EH (cell line): ENCODE measurements around the gene TUBB3.
"Not testable (repeated sequence)": the region's sequence is repeated elsewhere in the genome, so short reads cannot be mapped to it uniquely, and the experiment has no call there.

ENCODE experiments used
- DNase-seq: peaks from one replicate; pipeline ENCODE4 v3.0.0-alpha.2; 2015; ENCODE audit warnings: low read depth

TUBB3 gene

DNA sequence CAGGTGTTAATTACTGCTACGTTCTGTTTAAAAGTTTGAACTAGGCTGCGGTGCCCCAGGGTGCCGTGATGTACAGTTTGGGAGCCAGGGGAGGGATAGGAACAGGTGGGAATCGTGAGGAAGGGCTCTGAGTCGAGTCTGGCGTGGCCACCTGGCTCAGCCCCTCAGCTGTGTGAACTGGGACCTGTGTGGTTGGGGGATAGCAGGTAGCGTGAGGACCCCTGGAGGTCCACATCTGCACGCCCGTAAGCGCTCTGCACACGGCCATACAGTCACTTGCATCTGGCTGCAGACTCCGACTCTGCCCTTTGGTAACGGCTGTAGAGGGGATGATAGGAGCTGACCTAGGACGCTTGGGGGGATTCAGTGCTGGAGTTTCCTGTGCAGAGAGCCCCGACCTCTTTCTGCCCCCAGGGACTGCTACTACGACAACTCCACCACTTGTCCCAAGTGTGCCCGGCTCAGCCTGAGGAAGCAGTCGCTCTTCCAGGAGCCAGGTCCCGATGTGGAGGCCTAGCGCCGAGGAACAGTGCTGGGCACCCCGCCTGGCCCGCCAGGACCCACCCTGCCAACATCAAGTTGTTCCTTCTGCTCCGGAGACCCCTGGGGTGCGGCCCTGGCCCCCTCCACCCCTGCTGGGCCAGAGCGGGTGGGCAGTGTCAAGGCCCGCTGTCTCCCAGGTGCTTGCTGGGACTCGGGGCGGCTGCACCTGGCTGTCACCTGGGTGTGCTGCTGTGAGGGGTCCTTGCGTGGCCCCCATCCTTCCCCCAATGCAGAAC is 42.5 kb downstream of the TUBB3 start:
- no peak for DNase-seq

- DNase-seq: no peak
These were observed 43.6 kb downstream of the TUBB3 start for GRCh38 chr16:89966756-89967155.

GRCh38 chr16:89967436-89967835 is 44.3 kb downstream of the TUBB3 start:
- not testable (repeated sequence) for DNase-seq

DNA sequence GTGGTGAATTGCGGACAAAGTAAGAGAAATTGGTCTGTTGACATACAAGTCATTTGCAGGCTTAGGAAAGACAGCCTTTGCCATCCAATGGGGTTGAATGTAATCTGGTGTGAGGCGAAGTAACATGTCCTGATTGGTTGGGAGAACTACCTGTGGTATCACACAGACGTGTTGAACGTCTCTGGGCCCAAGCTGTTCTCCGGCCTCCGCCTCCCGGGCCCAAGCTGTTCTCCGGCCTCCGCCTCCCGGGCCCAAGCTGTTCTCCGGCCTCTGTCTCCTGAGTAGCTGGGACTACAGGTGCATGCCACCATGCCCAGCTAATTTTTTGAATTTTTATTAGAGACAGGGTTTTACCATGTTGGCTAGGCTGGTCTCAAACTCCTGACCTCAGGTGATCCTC is 44.9 kb downstream of the TUBB3 start:
- DNase-seq: not testable (repeated sequence)

GRCh38 chr16:89969741-89970410 is 46.7 kb downstream of the TUBB3 start:
- DNase-seq: no peak

DNA sequence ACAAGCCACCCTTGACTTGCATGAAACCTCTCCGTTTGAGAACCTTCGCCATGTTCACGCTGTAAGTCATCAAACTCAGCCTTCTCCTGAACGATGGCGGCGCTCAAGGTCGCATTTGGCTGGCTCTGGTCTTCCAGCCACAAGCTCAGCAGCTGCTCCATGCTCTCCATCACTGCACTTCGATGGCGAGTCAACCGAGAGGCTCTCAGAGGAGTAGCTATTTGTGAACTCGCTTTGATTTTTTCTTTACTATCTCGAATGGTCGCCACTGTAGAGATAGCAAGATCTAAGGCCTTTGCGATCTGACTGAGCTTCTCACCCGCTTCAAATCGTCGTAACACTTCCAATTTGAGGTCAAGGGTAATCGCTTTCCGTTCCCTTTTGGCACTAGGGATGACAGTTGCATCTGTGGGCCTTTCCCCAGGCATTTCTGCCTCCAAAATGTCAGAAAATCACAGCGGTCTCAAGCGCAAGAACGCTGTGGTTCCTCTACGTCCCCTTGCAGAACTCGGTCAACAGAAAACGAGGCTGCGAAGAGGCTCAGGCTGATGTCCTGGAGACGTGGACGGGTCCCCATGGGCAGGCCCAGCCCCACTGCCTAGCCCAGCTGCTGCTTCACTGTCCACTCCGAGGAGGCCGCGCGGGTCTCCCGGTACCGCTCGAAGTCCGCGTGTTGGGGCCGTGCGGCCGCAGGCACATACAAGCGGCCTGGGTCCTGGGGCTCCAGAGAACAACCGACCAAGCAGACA is 48.5 kb downstream of the TUBB3 start:
- no peak for DNase-seq

DNA sequence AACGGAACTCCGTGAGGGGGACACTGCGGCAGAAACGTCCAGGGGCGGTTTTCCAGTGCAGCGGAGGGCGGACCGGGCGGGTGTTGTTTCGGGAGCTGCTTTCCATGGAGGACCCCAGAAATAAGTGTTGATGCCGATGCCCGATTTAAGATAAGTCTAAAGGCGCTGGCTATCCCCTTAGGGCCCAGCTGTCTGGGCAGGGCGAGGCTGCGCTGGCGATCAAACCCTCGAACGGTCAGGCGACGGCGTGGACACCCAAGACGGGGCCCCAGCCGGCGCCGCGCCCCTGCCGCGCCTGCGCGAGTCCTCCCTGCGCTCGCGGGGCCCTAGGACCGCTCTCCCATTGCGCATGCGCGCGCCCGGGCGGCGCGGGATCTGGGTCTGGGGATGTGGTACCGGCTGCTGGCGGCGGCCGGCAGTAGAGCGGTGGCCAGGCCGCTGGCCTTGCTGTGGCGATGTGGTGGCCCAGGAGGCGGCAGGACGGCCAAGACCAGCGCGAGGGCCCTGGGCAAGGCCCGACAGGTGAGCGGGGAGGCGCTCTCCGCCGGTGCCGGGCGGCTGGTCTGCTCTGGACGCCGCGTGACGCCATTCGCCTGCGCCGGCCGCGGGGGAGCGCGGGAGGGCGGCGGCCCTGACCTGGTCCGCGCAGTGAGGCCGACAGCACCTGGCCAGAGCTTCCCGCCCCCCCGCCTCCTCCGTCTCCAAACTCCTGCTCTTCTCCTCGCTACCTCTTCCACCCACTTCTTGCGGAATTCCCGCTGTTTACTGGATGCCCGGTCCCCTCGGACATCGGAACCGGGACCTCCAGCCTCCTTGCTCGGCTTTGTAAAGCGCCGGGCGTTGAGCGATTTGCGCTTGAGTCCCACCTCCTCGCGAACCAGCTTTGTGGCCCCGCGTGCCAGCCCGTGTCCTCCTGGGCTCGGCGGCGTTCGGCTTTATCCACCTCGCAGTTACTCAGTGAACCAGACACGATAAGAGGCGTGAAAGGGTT is 49.4 kb downstream of the TUBB3 start:
- DNase-seq: peak; percentile 91

DNA sequence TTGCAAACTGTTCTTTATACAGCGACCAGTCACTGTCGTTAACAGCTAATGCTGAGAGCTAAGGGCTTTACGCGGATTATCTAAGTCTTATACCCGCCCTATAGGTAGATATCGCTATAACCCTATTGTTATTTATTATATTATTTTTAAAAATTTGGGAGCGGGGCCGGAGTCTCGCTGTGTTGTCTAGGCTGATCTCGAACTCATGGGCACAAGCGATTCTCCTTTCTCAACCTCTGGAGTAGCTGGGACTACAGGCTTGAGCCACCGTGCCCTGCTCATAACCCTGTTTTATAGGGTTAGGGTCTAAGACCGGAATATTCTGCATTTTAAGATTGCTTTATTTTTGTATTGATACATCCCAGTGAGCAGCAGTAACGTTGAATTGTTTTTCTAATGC is 50.1 kb downstream of the TUBB3 start:
- no peak for DNase-seq

GRCh38 chr16:89973654-89974335 is 50.7 kb downstream of the TUBB3 start:
- no peak for DNase-seq

- DNase-seq: no peak
These were observed 51.7 kb downstream of the TUBB3 start for GRCh38 chr16:89974870-89975269.

GRCh38 chr16:89981414-89981813 is 58.3 kb downstream of the TUBB3 start:
- DNase-seq: no peak

DNA sequence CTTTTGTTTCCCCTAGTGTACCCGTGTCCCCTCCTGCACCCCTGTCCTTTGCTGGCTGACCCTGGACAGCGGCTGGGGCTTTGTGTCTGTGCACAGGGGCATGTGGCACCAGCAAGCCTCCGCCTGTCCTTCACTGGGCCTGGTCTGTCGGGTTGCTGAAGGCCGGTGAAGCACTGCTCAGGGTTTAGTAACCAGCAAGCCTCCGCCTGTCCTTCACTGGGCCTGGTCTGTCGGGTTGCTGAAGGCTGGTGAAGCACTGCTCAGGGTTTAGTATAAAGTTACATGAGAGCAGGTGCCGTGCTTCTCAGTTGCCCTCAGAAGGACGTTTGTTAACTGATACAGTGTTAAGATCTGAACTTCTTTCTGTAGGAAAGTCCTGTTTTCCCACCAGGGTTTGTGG is 59.2 kb downstream of the TUBB3 start:
- no peak for DNase-seq

DNA sequence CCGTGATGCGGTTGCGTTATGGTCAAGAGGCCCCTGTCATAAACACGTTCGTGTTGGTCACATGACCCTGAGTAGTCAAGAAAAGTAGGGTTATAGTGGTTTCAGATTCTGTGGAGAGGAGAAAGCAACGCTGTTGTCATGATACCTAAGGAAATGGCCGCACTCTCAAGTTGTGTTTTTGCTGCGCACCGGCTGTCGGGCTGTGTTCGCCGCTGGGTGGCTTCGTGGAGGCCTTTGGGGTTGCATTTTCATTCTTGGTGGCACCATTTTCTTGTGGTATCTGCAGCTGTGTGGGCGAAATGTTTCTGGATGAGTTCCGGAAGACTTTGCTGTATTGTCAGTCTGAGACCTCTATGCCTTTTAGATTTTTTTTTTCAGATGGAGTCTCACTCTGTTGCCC is 60.4 kb downstream of the TUBB3 start:
- no peak for DNase-seq

- no peak for DNase-seq
These were observed 61.1 kb downstream of the TUBB3 start for GRCh38 chr16:89984216-89984615.

DNA sequence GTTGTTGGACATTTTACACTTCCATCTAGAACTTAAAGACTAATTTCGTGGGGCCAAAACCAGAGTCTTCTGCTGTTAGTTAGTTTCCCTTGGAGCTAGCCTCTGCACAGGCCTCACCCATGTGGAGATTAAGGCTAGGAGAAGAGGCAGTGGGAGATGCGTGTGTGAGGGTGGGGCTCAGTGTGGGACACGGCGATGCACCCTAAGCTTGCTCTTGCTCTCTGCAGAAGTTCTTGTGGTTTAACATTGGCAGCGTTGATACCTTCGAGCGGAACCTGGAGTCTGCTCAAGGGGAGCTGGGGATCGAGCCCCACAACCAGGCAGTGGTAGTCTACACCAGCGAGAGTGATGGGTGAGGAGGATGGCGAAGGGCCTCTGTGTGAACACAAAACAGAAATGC is 62.1 kb downstream of the TUBB3 start:
- DNase-seq: no peak
